HG02870 (cell line): Measurements from ENCODE around the gene ALDOB.
A peak's percentile ranks its signal among the peaks of the same experiment; 100 is the strongest.

Source experiments
- ATAC-seq: cut with Tn5 transposase; IDR thresholded peaks from one replicate; pipeline ENCODE4 v1.9.1; 2021; ENCODE audit warnings: mild to moderate bottlenecking, moderate library complexity; ENCODE audit not compliant: unreplicated experiment

ALDOB gene

DNA sequence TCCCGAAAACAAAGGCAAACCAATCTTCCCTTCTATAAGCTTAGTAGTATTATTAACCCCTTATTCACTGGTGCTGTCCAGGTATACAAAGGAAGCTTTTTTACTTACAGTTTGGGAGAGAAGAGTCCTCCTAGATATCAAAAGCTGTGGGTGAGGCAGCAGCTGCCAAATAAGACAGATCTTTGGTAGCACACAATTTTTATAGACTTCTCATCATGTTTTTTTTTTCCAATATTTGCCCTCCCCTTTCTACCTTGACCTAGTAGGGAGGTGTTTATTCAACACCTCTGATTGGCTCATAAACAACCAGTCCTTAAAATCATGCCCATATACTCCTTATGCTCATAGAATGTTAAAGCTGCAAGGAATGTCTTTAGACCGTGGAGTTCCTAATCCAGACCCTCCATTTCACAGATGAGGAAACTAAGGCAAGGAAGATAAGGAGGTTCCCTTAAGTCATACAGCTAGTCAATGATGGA is at the start of gene ALDOB:
TSS of gene ALDOB (minus strand) at position 174 of the 479 bp plus-strand sequence. CDS start 4,887 bp downstream, outside the sequence.
- no peak for ATAC-seq

DNA sequence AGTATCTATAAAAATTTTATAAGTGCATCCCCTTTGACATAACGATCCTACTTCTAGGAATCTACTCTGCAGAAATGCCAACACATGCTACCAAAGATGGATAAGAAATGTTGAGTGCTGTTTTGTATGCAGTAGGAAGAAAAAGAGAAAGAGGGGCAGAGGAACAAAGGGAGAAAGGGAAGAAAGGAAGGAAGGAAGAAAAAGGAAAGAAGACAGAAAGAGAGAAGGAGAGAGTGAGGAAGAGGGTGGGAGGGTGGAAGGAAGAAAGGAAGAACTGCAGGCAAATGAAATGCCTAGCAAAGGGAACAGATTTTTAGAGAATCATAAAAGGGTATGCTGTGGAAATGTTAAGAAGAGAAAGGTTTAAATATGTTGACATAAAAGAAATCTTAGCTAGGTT is 48.5 kb upstream of the ALDOB start:
- no peak for ATAC-seq

DNA sequence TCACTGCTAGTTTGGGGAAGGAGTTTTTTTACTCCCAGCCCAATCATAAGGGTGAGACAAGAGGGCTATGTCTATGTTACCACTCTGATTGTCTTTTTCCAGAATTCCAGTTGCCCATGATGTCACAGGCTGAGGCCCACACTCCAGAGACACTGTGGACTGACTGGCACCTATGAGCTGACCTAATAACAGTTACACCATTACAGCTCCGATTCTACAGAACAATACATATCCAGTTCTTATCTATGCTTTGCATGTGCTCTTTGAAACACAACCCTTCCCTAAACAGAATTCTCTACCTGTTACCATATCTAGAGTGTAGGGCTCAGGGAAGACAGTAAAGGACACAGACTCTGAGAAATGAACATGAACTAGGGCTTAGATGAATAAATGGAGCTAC is 45.7 kb upstream of the ALDOB start:
- ATAC-seq: no peak

DNA sequence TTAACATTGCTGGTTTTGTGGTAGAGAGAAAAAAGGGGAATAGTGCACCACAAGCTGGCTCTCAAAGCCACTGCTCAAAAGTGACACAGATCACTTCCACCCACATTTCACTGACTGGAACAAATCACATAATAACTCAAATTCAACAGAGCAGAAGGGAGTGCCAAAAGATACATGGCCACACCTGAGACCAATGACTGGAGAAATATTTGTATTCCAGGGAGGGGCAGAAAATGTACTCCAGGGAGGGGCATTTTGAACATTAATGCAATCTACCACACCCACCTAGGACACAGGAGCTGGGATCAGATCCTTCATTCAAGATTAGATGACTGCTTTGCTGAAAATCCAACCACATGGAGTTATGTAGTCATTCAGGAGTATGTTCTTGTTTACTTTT is 44.8 kb upstream of the ALDOB start:
- no peak for ATAC-seq

DNA sequence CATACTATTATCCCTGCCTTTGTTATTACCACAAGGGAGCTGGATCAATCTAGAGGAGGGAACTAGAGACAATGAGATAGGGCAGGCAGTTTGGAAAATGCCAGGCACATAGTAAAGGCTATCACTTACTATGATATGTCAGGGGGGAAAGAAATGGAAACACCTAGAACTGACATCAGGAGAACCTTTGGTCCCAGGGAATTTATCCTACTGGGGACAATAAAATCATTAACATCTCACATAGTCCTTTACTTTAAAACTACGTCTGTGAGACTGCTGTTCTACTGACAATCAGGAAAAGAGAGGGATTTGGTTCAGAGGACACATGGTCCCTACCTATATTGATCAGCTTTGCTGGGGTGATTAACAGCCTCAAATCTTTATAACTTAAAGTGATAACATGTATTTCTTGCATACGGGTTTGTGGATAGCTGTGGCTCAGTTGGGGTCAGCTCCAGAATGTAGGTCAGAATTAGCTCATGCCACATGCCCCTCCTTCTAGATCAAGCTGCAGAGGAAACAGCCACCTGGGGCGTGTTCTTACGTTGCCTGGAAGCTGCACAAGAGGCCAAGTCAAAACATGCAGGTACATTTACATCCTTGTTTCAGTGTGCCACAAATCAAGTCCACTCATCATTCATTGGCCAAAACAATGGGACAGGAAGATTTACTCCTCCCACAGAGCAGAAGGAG is 43.9 kb upstream of the ALDOB start:
- no peak for ATAC-seq

DNA sequence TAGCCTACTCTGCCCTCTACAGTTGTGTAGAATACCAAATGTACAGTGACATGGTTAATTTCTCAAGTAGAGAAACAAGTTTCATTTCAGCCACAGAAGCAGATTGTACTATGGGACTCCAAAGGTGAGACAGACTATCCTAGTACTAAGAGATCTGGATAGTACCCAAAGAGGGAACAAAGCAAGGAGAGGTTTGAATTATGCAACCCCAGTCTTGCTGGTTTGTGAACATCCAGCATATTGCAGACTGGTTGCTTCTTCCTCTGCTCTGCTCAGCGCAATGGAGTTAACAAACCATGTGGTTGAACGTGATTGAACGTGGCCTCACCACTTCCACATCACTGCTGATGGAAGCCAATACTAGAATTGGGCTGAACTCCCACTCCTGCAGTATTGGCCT is 43.3 kb upstream of the ALDOB start:
- ATAC-seq: no peak

DNA sequence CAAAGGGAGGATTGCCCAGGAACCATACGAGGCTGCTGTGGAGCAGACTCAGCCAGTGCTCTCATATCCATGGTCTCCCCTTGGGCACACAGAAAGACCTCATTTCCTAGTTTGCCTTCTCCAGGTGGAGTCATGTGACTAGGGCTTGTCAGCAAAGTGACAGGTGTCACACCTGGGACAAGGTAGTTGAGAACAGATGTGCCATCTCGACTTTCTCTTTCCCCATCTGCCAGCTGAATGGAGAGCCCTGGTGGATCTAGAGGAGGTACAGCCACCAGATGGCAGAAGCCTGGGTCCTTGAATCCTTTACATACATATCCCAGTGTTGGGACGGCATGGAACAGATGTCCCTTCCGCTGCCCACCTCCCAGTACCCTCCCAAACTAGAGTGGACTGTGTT is 42.9 kb upstream of the ALDOB start:
- ATAC-seq: no peak

DNA sequence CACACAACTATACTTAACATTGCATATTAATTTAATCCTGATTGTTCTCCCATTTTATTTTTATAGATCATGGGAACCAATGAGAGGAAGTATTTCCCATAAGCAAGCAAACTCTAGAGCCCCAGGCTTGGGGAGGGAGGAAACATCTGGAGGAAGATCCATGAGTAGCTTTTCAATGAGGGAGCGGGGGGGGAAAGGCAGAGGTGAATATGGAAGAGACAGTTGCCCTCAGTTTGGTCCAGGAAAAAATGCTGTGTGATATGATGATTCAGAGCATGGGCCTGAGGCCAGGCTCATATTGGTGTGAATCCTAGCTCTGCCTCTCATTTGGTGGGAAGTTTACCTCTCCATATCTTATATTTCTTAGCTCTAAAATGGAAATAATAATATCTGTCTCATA is 42.2 kb upstream of the ALDOB start:
- no peak for ATAC-seq

DNA sequence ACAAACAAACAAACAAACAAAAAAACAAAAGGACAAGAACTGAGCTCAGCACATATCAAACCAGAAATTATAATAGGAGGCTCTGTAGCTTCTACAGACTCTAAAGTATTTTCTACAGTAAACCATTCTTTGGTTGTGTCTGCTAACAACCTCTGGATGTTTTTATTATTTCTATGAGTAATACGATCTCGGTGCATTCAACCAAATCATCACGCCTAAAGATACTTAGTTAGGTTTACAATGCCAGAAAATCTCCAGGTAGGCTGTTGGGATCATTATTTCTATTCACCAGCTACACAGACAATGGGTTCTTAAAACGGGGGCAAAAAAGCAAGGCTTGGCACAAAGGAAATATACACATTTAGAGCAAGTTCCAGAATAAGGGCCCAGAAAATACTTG is 41.6 kb upstream of the ALDOB start:
- ATAC-seq: no peak

DNA sequence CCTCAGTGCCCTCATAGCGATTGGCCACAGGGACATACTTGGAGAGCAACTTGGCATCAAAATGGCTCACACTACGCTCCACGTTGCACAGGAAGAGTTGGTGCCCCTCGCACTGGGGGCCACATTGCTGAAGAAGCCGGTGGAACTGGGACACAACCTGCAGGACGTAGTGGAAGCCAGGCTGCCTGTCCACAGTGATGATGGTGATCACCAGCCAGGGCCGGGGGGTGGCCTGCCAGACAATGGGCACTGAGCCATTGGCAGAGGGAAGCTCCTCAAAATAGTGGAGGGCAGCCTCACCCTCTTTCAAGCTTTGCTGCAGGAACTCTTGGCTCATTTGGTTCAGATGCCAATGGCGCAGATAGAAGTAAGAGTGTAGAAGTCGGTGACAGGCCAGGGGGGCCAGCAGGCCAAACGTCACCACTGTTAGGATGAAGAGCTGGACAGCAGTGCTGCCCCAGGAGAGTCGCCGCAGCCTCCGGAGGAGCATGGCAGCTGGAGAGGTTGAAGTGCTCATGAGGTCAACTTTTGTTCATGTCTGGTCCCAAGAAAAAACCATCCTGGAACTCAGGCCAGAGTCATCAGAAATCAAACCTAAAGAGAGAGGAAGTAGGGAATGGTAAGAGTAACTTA is 41.1 kb upstream of the ALDOB start:
- no peak for ATAC-seq

DNA sequence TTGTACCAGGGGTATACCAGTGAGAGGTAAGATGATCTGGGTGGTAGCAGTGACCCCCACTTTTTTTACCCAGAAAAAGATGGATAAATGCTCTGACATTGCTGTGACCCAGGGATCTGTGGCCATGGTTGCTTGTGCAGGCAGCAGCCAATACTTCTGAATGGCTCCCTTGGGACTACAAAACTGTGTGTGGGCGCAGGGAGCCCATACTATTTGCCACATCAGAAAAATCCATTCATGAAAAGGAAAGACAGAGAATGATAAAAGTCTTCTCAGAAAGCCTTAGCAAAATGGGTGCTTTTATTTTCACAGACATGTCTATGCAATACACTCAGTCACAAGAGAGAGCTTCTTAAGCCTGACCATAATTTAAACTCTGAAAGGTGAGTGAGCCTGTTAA is 37.3 kb upstream of the ALDOB start:
- ATAC-seq: no peak

DNA sequence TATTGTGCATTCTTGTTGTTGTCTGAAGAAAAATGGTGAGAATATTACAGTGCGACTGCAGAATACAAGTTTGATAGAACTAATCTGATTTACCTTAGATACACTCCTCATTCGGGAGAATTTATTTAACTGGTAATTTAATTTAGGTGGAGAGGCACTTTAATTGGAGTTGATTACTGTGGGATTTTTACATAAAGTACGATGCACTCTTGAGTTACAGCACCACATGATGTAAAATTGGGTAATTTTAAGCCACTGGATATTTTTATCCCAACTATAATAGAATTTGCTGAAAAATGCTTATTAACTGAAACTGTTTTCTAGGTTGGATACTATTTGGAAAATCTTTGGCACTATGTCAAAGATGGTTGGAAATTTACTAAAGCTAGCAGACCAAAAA is 35.4 kb upstream of the ALDOB start:
- ATAC-seq: no peak

DNA sequence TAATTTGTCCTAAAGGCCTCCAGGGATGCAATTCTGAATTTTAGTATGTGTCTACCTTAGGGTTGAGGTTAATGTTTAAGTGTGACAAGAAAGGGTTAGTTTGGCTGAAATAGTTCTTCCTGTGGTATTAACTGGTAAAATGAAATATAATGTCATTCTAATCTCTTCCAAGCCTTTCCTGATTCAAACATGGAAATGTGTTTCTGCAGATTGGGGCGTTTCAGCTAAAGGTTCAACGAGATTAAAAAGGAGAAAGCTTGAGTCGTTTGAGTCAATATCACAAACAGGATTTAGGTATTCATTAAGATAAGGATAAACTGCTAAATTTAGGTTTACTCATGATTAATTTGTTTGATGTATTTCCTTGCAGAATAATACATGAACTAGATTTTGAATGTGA is 34.4 kb upstream of the ALDOB start:
- no peak for ATAC-seq

DNA sequence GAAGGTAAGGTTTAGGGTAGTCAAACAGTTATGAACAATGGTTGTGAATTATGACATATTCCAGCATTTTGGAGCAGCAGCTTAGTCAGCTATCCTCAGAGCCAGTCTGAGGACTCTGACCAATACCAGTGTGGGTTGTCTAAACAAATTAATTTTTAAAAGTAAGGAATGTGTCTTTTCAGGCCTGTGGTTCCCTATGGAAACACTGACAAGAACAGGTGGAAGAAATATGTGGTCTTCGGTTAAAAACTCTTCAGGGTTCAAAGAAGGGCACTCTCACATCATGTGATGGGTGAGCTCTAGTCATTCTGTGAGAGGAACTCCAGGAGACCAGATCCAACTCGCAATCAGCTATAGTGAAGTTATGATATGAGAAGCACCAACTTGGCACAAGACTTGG is 33.5 kb upstream of the ALDOB start:
- no peak for ATAC-seq

DNA sequence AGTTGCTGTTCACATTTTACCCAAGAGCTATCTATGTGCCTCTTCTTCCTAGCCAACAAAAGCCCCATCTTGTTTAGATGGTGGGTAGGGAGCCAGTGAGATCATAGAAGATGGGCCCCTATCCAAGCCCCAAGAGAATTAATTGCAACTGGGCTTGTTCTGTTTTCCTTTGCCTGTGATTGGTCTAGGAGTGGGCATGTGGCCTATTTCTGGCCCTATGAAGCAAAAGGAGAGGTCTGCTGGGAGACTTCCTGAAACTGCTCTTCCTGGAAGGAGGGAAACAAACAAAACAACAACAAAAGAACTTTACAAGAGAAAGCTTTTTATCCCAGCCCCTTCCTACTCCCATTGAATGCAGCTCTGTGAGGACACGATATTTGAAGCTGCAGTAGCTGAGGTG is 32.5 kb upstream of the ALDOB start:
- ATAC-seq: no peak

DNA sequence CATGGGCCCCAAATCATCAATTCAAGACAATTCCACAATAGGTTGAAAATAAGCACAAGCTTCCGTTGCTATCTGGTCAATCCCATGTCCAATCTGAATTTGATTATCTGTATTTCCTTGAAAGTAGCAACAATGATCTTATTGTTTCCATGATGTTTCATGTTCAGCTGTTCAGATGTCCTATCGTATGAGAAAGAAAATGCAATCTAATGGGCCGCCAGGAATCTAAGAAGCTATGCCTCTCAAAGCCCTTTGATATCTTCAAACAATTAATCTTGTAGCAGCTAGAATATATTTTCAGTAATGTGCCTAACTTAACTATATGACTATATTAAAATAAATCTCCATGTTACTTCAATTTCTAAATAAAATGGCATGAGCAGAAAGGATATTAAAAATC is 32.1 kb upstream of the ALDOB start:
- no peak for ATAC-seq

DNA sequence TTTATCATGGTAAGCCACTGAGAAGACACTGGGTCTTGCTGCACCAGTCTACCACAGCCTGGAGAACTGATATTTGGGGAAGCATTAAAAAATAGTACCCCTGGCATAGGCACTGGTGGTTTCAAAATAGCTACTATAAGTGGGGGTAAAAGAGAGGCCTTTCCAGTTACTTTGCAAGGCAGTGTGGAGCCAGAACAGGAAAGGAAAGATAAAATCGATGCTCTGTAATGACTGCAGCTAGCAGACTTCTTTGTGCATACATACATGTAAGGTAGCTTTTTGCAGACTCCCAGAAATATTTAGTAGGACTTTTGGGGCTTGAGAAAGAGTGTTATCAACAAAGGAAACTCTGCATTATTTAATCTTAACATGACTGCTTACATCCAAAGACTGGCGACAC is 31.3 kb upstream of the ALDOB start:
- ATAC-seq: no peak

DNA sequence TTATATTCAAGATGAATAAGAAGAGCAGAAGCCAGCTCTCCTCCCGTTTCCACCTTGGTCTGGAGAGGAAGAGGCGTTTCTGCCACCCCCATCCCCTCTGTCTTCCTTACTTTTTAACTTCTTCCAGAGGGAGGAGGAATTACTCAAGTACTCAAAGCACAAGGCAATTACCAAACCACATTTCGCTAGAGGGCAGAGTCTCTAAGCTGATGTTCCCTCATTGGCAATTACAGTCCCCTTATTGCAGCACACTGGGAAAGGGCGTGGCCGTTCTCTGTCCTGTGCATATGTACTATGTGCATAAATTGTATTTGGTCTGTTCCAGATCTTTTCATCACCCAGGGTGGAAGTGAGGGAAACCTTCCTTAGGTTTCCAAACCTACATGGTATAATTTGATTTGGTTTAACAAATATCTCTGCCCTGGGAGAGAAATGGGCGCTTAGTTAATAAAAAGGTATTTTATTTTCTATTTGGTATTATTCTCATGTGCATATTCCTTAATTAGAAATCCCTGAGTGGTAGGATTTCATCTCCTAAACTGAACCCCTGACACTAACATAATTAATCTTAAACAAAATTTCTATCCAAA is 29.8 kb upstream of the ALDOB start:
- no peak for ATAC-seq

DNA sequence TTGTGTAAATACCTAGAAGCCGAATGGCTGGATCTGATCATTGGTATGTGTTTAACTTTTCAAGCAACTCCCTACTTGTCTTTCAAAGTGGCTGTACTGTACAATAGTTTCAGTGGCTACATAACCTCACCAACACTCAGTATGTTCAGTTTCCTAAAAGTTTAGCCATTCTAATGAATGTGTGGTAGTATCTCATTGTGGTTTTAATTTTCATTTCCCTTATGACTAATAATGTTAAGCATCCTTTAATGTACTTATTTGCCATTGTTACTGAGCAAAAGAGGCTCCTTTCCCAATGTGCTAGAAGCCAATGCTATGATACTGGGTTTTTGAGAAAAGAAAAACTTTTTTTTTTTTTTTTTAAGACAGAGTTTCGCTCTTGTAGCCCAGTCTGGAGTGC is 27.8 kb upstream of the ALDOB start:
- peak; percentile 40 for ATAC-seq

DNA sequence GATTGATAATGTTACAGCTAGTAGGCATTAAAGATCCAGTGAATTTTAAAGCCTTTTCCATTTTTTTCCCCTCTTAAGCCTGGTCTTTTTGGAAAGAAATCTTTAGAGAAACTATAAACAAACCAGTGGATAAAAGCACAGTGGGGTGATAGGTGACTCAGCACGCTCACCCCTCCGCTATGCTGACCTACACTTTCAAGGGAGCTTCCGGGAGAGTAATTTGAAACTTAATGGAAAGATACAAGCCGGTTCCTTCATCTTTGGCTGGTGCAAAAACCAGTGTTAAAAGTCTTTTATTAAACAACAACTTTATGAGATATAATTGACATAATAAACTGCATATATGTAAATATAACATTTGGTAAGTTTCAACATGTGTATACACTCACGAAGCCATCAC is 27.0 kb upstream of the ALDOB start:
- ATAC-seq: no peak

DNA sequence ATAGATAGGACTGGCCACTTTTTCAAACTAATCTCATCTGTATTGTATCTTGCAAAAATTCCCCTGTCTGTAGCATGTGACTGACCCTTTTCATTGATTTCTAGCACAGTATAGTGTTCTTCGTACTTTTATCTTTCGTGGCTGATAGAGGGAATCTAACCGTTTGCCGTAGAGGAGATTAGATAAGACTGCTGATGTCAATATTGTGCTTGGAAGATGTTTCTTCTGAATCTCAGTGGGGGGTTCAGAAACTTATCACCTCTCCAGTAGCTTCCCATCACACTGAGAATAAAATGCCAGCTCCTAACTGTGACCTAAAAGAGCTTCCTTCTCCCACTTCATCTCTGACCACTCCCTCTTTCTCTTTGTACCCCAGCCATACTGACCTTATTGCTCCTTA is 25.4 kb upstream of the ALDOB start:
- ATAC-seq: no peak

DNA sequence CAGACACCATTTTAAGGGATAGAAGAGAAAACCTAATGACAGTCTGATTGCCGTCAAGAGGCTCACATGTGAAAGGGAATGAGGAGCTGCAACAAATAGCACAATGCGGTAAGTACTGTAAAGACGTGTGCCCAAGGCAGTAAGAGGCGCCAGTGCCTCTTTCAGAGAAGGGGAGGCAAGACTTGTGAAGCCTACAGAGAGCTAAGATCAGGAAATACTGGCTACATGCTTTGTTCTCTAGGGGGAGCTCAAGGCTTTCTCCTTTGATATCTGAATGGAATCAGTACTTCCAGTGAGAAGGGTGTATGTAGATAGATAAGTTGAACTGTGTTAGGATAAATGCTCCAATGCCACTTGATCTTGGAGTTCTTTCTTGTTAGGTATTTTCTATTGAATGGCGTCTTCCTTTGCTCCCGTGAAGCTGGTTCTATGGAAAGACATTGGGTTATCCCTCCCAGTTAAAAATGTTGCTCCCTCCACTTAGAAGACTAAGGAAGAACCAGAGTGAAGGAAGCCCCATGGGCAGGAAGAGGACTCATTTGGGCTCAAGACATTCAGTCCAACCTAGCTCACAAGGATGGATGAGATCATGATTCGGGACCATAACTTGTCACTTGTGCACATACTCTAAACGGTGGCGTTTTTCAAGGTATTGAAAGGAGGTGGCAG is 23.5 kb upstream of the ALDOB start:
- ATAC-seq: peak; percentile 92
